ENCODE results near the gene FAAP20. TPM values are rescaled to one million over a fixed set of nuclear protein-coding genes. Genes with fewer than 3 reads are reported as not detected.

FAAP20 gene
- total RNA-seq, 3 donors from 2014 or later = 23.4 to 42.6 (median 32.0) TPM

- Histone ChIP-seq H3K36me3 (ENCODE audit: low read depth) (no peaks in the 10 kb centered on the region), H3K4me1 (ENCODE audit: low read depth) (peaks cover 38% of the 10 kb centered on the region), H3K4me3 (peak overlapping the region; percentile 13), H3K9me3 (no peaks in the 10 kb centered on the region)
- intact Hi-C loops (cut with DNase I, micrococcal nuclease) = loop anchor here in 1 of 2 donors (5.0 kb wide), 1 partner anchor 178 kb away; no protein-coding TSS in a partner anchor
- peak; percentile 78 for ATAC-seq
- no peak for TF ChIP-seq CTCF (IDR thresholded peaks at IDR 0.05)
- DNase-seq = peak; percentile 90 to 95 (median 91)
Measured at GRCh38 chr1:2199042-2199810, 4.7 kb upstream of the FAAP20 start.

- Histone ChIP-seq H3K4me1 (ENCODE audit: low read depth) (peaks cover 35% of the 10 kb centered on the region), H3K9me3 (no peaks in the 10 kb centered on the region), H3K36me3 (ENCODE audit: low read depth) (no peaks in the 10 kb centered on the region), H3K4me3 (no peak overlapping the region)
- peak; percentile 54 for ATAC-seq
- intact Hi-C loops (cut with DNase I, micrococcal nuclease) = loop anchor here in 1 of 2 donors (5.0 kb wide), 1 partner anchor 179 kb away; no protein-coding TSS in a partner anchor
- TF ChIP-seq CTCF (IDR thresholded peaks at IDR 0.05) = no peak
- DNase-seq = peak; percentile 78 to 85 (median 78)
Measured at GRCh38 chr1:2198571-2198970, 4.0 kb upstream of the FAAP20 start.

GRCh38 chr1:2197707-2198165 is 3.2 kb upstream of the FAAP20 start:
- H3K4me1 ChIP-seq (ENCODE audit: low read depth) = peaks cover 35% of the 10 kb centered on the region

GRCh38 chr1:2196901-2197638 is 2.5 kb upstream of the FAAP20 start:
- Histone ChIP-seq H3K9me3 (no peaks in the 10 kb centered on the region), H3K36me3 (ENCODE audit: low read depth) (no peaks in the 10 kb centered on the region), H3K4me3 (no peak overlapping the region), H3K4me1 (ENCODE audit: low read depth) (peaks cover 35% of the 10 kb centered on the region)
- DNase-seq = no peak
- no peak for TF ChIP-seq CTCF (IDR thresholded peaks at IDR 0.05)
- no peak for ATAC-seq
- intact Hi-C loops (cut with DNase I, micrococcal nuclease) = loop anchor here in 1 of 2 donors (5.0 kb wide), 1 partner anchor 180 kb away; no protein-coding TSS in a partner anchor

More at GRCh38 chr1:2197707-2198165, 3.2 kb upstream of the FAAP20 start:
- intact Hi-C loops (cut with DNase I, micrococcal nuclease) = loop anchor here in 1 of 2 donors (5.0 kb wide), 1 partner anchor 180 kb away; no protein-coding TSS in a partner anchor
- Histone ChIP-seq H3K4me3 (no peak overlapping the region), H3K9me3 (no peaks in the 10 kb centered on the region), H3K36me3 (ENCODE audit: low read depth) (no peaks in the 10 kb centered on the region)
- ATAC-seq (no peak), DNase-seq (no peak)
- no peak for TF ChIP-seq CTCF (IDR thresholded peaks at IDR 0.05)

- Histone ChIP-seq H3K9me3 (no peaks in the 10 kb centered on the region), H3K36me3 (ENCODE audit: low read depth) (no peaks in the 10 kb centered on the region), H3K4me1 (ENCODE audit: low read depth) (peaks cover 37% of the 10 kb centered on the region), H3K4me3 (no peak overlapping the region)
- no peak for TF ChIP-seq CTCF (IDR thresholded peaks at IDR 0.05)
- DNase-seq = no peak
- ATAC-seq = no peak
- intact Hi-C loops (cut with DNase I, micrococcal nuclease) = loop anchor here in 1 of 2 donors (5.0 kb wide), 1 partner anchor 182 kb away; no protein-coding TSS in a partner anchor
Measured at GRCh38 chr1:2195785-2196184, 1.2 kb upstream of the FAAP20 start.

Measured in mucosa of descending colon (tissue), 3 donors.